NCI-H82 treated with DMSO at 0.1 percent for 48 hours (cell line): ENCODE measurements around the gene HOXA13.
A peak's percentile ranks its signal among the peaks of the same experiment; 100 is the strongest.

ENCODE experiments used
- DNase-seq: peaks from one replicate; lab custom pipeline; 2025; ENCODE audit not compliant: unreplicated experiment; lab: John Stamatoyannopoulos, UW

The HOXA13 gene

GRCh38 chr7:27182285-27182841 is 17.5 kb downstream of the HOXA13 start:
- DNase-seq = no peak

DNA sequence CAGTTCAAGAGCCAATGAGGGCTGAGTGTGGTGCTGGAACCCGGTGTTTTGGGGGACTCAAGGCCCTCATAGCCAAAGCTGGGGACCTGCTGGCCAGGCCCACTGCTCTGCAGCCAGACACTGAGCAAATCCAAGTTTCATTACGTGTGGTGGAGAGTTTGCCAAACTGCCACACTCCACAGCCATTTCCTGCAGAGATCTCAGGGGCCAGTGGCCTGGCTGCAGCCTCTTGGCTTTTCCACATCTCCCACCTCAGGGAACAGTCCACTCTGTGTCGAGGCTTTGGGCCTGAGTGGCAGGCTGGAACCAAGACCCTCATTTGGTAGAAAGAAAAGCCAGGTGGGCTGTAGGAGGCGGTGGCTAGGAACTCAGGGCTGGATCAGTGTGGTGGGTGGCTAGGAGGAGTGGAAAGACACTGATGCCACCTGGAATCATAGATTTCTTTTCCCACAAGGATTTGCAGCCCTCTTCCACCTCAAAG is 18.1 kb downstream of the HOXA13 start:
- DNase-seq = no peak

DNA sequence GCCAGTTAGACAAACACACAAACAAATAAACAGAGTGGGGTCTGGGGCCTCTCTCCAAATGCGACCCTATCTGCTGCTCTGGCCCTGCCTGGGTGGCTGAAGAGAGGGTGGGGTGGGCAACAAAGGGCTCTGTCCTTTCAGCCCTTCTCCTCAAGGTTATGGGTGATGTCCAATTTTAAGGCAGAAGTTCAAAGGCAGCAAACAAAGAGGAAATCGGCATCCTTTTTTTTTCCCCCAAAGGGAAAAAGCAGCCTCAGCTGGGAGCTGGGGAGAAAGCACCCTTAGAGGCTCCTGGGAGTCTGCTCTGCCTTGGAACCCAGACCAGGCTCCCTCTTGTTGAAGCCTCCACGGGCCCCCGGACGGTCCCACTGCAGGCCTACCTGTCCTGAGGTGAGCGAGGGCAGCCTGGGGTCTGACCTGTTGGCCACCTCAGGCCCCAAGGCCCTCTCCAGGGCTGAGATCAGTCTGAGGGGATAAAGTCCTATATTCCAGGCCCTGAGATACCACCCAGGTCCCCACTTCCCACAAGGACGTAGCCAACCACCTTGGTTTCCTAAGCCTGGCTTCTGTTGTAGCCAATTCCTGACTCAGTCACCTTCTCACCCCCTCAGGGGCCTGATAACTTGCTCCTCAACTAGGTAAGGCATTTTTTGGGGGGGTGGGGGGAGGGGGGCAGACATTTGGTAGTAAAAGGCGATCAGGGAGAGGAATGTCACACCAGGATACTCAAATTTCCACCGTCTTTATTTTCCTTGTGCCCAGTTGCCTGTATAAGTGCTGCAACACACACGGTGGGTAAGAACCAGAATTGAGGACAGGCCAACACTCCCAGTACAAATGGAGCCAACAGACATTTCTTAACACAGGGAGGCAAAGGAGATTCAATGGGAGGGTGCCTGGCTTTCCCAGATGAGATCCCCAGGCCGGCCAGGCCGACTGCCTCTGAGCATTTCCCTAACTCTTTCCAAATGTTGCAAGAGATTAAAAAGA is 19.2 kb downstream of the HOXA13 start:
- DNase-seq = no peak

DNA sequence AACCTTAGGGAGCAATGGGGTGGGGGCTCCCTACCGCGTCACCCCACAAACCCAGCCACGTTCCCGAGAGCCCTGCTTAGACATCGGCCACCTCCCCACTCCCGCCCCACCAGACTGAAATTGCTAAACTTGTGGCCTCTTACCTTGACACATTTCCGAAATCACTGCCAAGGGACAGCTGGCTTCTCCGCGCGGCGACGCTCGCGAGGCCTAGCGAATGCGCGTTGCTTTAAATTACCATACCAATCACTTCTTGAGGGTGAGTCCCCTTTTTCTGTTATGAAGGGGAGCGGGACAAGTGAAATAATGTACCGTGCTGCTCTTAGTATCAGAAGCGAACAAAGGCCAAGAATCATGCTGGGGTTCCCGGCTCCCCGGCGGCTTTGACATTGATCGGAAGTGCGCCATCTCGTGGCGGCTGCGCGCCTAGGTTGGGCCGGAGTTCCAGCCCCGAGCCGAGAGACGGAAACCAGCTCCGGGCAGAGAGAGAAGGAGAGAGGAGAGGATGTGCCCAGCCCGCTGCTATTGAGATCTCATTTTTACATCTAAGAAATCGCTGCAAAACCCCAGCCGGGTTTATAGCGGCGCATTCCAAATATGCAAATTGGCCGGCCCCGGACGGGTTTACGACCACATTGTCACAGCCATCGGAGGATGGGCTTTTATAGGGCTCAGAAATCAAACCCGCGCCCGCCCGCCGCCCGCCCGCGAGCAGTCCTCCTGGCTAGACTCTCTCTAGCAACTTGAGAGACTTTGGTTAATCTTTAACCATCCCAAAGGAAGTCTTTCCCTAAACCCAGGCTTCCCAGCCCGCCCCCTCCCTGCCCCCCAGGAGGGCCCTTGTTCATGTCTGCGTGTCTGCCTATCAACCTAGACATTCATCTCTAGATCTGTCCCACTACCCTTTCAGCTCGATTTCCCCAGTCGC is 20.1 kb downstream of the HOXA13 start:
- DNase-seq = no peak

DNA sequence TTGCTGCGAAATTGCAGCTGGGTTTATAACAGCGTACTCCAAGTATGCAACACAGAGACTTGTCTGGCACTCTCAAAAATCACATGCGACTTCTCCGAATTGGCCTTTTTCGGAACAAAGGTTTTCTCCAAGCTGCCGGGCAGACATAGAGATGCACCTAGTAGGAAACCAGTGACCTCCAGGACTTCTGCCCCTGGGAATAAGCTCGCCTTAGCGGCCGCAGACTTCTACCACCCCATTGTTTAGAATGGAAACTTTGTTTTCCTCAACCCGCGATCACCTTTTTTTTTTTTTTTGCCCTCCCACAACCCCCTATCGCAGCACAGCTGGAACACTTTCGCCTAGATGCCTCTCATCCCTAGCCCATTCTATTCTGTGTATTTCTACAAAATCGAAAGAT is 20.9 kb downstream of the HOXA13 start:
- DNase-seq = no peak

DNA sequence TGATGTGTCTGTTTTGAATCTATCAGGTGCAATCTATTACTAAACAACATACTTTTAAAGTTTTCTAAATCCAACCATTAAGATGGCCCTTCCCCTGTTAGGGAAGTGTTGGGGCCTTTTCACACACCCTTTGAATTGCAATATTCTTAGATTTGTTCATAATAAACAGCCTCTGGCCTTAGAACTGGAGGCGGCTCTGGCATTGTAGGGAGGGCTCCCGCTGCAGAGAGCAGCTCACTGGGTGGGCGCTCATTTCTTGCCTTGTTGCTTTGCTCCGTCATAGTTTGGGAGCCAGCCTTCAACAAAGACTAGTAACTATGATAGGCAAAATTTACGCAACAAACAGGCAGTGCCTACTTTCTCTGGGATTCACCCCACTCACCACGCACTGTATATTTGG is 21.5 kb downstream of the HOXA13 start:
- no peak for DNase-seq

- peak; percentile 53 for DNase-seq
These were observed 22.0 kb downstream of the HOXA13 start for GRCh38 chr7:27177795-27178320.

DNA sequence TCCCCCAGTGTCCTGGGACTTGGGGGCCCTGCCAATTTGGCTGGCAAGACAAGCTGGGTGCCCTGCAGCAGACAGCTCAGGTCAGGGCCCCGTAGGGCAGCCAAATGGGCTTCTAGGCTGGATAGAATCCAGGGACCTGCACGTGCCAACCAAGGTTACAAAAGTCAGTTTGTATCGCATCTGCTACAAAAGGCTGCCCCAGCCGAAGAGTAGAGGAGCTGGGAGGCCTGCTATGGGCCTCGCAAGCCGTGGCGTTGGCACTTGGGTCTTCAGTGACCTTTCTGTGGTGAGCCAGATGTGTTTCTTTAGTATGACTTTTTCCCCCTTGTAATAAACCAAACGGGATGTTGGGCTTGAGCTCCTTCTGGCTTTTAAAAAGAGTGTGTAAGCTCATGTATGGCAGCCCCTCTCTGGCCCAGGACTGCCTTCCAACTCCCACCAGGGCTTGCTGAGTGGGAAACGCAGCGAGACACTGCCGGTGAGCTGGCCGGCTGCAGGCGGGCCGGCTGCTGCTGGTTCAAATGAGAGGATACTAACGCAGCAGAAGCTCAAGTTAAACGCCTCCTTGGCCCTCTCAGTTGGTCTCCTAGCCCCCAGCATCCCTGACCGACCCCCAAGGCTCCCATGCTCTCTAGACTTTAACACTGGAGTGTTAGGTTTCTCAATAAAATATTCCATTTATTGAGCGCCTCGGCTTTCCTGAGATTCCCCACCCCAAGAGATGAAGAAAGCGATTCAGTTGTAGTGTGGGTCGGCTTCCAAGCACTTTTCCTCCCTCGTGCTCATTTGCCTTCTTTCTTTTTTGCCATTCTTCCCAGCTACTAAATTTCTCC is 22.7 kb downstream of the HOXA13 start:
- DNase-seq = no peak

DNA sequence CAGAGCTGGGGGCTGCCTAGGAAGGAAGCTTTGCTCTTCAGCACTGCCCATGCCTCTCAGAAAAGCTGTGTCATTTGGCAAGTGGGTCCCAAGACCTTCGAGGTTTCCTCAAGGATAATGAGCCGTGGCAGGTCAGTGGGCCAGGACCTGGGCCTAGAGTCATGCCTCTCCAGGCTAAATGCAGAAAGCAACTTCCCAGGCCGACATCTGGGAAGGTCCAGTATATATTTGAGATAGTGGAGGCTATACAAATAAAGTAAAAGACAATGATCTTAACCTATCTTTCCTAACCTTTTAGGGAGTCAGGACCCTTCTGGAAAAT is 23.4 kb downstream of the HOXA13 start:
- DNase-seq = no peak

- no peak for DNase-seq
These were observed 24.0 kb downstream of the HOXA13 start for GRCh38 chr7:27175626-27176523.

DNA sequence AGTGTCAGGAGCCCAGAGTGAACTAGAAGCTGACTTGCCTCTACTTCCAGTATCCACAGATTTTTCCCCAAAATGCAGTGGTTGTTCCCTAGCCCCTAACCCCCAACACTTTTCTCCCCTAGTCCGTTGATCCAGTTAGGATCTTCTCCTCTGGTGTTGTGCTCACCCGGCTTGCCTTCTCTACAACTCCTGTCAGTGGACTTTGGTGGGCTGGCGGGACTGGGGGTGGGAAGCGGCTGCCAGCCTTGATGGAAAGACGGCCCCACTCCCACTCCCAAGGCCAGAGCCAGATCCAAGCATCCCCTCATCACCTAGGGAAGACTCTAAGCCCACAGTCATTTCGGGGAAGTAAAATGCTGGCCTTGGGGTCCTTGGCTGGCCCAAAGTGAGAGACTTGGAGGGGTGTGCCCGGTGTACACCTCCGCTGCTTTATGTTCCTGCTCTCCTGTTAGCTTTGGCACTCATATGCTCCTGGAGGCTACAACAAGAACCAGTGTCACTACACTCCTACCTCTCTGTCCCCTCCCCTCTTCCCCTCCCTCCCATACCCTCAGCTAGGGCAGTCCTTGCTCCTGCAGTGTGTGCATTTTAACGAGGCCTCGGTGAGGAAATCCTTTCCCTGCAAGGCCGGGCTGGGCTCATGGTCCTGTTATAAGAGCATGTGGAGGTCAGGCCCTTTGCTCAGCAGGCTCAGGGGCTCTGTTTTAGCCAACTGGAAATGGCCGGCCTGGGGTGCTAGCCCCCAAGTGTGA is 24.8 kb downstream of the HOXA13 start:
- no peak for DNase-seq

- no peak for DNase-seq
These were observed 25.7 kb downstream of the HOXA13 start, which contains the start of gene HOXA10 for GRCh38 chr7:27173956-27174873. HOXA10 (minus strand) TSS chr7:27174320; CDS start chr7:27174306, 14 bp downstream.

- DNase-seq = no peak
These were observed 26.4 kb downstream of the HOXA13 start for GRCh38 chr7:27173511-27173955.

DNA sequence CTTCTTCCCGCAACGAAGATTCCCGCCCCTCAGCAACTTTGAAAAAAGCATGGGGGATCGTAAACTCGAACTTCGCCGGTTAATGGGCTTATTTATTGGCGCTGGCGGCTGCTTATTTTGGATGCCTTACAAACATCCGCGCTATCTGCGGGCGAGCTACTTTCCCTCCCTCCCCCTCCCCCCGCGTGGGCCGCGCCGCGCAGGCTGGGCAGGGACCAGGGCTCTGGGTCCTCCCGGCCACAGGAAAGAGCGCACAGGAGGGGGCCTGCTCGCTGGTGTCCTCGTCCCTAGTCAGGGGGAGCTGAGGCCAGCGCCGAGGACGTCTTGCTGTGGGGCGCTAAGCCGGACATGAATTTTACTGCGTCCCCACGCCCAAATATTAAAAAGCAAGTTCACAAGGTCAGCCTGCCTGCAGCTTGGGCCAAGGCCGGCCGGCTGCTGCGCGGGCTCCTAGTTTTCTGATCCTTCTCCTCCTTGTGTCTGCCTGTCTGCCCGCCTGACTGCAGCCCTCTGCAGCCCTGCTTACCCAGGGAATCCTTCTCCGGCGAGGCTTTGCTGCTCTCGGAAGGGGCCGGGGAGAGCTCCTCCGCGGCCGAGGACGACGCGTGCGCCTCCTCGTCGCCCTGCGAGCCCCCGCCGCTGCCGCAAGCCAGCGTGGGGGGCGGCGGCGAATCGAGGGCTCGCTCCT is 26.9 kb downstream of the HOXA13 start:
- no peak for DNase-seq

- no peak for DNase-seq
These were observed 27.5 kb downstream of the HOXA13 start for GRCh38 chr7:27172315-27172774.

GRCh38 chr7:27171637-27172314 is 28.1 kb downstream of the HOXA13 start:
- no peak for DNase-seq
